Left forelimb (tissue), 1 donor: ENCODE data around the gene ZNF793.
A peak's percentile ranks its signal among the peaks of the same experiment; 100 is the strongest.

ENCODE experiments used
- DNase-seq: peaks from one replicate; pipeline ENCODE4 v3.0.0-alpha.2; 2018; ENCODE audit warnings: low spot score

ZNF793 gene

DNA sequence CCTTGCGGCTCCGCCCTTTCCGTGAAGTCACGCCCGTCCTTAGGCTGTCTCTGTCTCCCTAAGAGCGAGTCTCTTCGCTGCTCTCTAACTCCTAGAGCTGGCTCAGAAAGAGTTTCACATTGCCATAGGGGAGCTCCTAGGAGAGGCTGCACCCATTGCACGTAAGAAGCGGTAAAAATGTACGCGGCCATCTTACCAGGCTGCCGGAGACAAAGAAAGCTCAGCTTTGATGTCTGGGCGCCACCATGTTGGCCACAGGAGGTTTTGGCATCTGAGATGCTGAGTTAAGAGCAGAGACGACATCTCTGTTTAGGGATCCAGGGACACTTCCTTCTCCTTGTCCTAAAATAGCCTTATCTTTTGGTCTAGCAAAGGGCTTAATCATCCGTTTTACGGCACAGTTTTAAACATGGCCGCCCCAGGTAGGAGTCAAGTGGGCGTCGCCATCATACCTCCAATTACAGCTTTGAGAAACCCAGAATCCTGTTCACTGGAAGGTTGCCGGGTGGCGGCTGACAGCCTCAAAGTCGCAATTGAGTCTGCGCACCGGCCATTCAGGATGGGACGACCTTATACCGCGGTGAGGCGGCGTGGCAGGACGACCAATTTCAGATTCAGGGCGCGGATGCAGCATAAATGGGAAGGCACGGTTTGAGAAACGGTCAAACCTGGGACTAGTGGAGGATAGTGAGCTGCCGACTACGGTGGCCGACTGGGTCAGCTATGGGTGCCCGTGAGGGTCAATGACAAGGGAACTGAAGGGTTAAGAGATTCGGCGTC, at the start of gene ZNF793:
TSS of gene ZNF793 (plus strand) at position 553 of the 780 bp plus-strand sequence. CDS start 16,501 bp downstream, outside the sequence.
- peak; percentile 89 for DNase-seq

DNA sequence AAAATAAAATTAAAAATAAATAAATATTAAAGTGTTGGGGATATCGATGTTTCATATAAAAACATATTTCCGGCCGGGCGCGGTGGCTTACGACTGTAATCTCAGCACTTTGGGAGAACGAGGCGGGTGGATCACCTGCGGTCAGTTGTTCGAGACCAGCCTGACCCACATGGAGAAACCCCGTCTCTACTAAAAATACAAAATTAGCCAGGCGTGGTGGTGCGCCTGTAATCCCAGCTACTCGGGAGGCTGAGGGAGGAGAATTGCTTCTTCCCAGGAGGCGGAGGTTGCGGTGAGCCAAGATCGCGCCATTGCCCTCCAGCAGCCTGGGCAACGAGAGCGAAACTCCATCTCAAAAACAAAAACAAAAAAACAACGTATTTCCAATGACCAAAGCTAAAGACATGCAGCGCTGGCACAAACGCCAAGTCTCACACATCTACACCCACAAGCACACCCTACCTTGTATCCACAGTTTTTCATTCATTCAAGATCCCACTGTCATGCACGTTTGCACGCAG, 40.4 kb upstream of the ZNF793 start:
- no peak for DNase-seq

DNA sequence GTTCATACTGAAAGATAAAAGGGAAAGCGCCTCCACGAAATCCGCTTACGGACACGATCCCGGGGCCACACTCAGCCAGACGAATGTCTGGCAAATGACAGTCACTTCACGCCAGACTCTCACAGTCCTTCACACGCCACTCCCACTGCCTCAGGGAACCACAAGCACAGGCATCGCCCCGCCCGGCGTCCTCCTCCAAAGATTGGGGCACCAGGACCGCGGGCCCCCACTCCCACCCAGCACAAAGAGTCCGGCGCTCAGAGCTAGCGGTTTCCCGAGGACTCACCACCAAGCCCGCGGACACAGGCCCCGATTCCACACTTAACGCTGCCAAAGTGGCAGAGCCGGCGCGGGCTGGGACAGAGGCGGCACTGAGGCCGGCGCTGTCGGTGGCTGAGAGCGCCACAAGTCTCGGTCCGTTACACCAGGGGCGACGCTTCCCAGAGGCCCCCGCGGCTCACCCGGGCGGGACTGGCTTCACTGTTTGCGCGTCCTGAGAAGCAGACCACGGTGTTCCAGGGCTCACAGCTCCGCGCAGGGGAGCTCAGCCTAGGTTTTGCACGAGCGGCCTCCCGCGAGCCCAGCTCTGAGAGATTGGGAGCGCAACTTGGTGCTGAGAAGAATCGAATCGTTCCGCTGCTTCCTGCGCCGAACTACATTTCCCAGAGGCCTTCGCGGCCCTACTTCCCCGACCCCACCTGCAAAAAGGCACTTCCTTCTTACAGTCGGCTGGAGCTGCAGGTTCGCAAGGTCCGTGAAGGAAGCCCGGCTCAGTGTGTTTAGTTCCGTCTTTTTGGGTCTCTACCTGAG, 39.7 kb upstream of the ZNF793 start, which contains the start of gene ZNF569:
TSS of gene ZNF569 (minus strand) at position 647 of the 810 bp plus-strand sequence. CDS start 22,523 bp downstream, outside the sequence.
- DNase-seq: peak; percentile 94

DNA sequence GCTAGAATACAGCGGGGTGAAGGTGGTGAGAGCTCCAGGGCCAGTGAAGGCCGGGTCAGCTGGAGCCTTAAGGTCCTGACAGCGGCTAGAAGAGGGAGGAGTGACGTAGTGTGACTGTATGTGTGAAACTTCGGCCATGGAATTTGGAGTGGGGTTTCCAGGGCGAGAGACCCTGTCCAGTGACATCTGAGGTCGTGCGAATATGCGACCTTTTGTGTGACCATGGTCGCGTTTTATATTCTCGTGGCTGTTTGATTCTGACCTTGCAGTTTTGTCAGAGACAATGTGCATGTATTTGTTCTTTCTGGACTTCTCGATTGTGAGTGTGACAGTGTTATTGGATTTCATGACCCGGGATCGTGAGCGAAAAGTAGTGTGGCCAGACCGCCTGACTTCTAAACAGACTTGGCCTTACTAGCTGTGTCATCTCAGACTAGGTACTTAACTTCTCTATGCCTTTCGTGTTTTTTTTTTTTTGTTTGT, 39.1 kb upstream of the ZNF793 start:
- DNase-seq: no peak

DNA sequence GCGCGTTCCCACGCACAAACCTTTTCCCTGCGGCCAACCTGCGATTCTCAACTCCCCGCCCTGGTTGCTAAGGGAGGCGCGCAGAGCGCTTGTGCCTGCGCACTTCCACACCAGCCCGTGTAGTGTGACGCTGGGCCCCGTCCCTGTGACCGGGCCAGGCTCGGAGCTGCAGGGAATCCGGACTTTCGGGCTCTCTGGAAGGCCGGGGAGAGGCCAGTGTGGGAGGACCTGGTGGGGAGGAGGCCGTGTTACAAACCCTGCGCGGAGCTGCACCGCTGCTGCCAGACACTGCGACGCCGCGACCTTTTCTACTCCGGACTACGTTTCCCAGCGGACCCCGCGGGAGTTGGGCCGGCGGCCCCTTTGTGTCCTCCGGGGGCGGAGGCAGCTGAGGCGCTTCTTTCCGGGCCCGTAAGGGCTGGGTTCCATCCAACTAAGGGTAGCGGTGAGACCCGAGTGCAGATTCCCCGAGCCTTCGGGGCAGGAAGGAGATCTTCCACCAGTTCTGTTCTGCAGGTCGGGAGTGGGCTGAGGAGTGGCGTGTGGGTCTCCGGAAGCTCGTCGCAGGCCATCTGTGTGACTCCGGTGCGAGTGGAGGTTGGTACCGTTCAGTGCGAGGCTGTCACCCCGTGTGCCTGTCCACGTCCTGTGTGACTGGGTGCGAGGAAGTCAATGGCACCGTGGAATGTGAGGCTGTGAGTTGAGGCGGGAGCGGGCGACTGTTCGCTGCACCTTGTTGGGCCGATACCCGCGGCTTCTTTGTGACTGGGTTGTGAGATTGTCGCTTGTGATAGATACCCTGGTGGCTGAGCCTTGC, 37.6 kb upstream of the ZNF793 start, which contains the start of gene ZNF570:
TSS of gene ZNF570 (plus strand) at position 396 of the 817 bp plus-strand sequence. CDS start 999 bp downstream, outside the sequence.
- peak; percentile 93 for DNase-seq

DNA sequence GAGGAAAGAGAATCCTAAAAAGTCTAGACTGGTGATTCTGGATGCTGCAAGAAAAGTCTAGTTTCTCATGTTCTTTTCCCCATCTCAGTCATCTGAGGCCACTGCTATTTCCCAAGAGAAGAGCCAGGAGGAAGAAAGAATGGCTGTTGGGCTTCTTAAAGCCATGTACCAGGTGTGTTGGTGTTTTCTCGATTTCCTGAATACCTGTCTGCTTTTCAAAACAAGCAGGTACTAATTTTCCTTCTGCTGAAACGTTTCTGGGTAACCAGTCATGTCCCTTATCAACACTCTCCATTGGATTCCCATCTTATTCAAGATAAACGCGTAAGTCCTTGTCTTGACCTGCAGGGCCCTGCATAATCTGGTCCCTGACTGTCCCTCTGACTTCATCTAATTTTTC, 36.5 kb upstream of the ZNF793 start:
- no peak for DNase-seq

DNA sequence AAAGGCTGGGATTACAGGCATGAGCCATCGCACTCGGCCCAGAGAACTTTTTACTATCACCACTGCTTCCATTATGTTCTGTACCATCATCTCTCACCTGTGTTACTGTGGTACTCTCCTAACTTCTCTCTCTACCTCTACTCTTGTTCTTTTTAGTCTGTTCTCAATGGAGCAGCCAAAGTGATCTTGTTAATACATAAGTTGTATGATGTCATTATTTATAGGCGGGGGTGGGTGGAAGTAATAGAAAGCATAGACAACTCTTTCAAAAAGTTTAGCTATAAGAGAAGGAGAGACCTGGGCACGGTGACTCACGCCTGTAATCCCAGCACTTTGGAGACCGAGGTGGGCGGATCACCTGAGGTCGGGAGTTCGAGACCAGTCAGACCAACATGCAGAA, 34.6 kb upstream of the ZNF793 start:
- DNase-seq: no peak

DNA sequence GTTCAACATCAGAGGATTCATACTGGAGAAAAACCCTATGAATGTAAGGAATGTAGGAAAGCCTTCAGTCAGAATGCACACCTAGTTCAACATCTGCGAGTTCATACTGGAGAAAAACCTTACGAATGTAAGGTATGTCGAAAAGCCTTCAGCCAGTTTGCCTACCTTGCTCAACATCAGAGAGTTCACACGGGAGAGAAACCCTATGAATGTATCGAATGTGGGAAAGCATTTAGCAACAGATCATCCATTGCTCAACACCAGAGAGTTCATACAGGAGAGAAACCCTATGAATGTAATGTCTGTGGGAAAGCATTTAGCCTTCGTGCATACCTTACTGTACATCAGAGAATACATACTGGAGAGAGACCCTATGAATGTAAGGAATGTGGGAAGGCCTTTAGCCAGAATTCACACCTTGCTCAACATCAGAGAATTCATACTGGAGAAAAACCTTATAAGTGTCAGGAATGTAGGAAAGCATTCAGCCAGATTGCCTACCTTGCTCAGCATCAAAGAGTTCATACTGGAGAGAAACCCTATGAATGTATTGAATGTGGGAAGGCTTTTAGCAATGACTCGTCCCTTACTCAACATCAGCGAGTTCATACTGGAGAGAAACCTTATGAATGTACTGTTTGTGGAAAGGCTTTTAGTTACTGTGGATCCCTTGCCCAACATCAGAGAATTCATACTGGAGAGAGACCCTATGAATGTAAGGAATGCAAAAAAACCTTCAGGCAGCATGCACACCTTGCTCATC, 22.2 kb upstream of the ZNF793 start:
- no peak for DNase-seq

DNA sequence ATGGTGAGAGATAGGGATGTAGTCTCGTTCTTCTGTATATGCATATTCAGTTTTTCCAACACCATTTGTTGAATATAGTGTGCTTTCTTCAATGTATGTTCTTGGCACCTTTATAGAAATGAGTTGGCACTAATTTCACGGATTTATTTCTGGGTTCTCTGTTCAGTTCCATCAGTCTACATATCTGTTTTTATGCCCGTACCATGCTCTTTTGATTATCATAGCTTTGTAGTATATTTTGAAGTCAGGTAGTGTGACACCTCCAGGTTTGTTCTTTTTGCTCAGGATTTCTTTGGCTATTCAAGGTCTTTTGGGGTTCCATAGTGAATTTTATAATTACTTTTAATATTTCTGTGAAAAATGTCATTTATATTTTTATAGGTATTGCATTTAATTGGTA, 14.5 kb upstream of the ZNF793 start:
- no peak for DNase-seq

DNA sequence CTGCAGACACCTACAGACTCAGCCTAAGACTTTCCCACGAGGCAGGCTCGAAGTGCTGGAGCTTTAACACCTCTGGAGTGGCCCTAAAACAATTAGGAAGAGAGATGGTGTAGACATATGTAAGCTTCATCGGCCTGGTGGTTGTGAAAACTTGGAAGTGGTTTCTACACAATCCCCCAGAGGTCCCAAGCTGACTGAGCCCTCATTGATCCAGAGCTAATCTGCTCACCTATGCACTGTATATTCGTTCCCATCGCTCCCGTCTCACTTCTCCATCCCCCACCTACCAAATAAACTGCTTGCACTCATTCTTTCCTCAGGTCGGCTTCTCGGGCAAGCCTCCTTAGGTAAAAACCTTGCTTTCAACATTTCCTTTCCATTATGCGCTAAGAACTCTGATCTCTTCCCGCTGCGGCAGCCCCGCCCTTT, 767 bp upstream of the ZNF793 start:
- no peak for DNase-seq

DNA sequence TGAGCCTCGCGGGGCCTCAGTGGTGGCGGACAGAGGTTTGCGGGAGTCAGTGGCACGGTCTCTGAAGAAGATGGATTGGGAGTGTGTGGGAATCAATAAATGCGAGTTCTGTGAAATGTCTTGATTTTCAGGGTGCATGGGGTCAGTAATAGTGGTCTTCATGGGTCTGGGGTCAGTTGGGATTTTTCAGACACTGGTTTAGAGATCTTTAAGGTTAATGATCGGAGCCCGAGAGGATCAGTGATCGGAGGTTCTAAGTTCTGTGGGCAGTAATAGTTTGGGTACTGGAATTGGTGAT, 377 bp downstream of the ZNF793 start:
- DNase-seq: no peak

DNA sequence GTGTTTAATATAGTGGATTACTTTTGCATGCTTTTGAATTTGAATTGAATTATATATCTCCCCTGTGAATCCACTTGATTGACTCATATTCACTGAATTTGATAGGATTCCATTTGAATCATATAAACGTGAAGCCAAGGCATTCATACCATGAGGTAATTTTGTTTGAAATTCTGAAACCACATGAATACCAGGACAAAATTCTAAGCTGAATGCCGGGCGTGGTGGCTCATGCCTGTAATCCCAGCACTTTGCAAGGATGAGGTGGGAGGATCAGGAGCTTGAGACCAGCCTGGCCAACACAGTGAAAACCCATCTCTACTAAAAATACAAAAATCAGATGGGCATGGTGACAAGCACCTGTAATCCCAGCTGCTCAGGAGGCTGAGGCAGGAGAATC, 4.4 kb downstream of the ZNF793 start:
- no peak for DNase-seq

DNA sequence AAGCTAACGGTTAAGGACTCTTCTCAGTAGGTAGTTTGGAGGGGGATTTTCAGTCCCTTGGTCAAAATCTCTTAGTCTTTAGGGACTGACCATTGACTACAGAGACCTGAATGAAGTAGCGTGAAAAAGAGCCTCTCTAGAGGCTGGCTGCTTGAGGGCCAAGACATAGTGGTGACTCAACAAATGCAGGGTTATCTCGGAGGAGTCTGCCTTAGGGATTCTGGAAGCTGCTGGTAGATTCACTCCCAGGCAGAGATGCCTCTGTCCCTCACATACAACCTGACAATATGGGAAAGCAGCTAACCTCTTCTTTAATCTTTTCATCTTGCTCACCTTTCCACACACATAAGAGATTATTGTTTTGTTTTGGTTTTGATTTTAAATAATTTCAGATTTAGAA, 5.1 kb downstream of the ZNF793 start:
- DNase-seq: no peak

DNA sequence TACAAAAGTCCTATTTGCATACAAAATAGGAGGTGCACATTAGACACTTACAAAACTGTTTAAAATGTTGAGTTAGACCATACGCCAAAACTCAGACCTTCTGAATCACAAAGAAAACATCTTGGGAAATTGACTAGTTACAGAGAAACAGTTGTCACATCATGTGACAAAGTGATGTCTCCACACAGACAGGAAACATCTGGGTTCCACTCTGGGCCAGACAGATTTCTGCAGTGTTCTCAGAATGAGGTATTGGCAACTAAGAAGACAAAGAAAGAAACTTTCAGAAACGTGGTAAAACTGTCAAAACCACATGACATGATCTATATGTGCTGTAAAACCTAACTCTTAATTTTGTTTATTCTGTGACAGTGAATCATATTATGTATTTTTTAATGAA, 6.7 kb downstream of the ZNF793 start:
- no peak for DNase-seq

DNA sequence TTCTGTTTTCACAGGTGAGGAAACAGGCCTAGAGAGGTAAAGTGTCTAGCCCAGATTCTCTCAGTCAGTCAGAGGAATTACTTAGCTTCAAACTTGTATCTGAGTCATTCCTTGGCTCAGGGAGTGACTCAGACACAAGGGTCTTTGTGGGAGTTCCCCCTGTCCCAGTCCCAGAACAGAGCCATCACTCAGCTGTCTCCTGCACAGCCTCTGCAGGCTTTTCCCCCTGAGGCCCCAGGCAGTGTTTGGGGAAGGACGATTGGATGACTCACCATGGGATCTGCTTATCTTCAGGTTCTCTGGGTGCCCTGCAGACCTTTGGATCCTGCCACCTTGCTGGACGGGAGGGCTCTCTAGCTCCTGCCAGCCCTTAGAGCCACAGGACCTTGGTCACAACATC, 13.2 kb downstream of the ZNF793 start:
- no peak for DNase-seq

DNA sequence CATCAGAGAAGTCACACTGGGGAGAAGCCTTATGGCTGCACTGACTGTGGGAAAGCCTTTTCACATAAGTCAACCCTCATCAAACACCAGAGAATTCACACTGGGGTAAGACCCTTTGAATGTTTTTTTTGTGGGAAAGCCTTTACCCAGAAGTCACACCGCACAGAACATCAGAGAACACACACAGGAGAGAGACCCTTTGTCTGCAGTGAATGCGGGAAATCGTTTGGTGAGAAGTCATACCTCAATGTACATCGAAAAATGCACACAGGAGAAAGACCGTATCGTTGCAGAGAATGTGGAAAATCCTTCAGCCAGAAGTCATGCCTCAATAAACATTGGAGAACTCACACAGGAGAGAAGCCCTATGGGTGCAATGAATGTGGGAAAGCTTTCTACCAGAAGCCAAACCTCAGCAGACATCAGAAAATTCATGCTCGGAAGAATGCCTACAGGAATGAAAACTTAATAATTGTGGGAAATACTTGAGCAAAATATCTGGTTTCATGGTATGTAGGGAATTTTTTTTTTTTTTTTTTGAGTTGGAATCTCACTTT, 30.7 kb downstream of the ZNF793 start:
- DNase-seq: no peak

DNA sequence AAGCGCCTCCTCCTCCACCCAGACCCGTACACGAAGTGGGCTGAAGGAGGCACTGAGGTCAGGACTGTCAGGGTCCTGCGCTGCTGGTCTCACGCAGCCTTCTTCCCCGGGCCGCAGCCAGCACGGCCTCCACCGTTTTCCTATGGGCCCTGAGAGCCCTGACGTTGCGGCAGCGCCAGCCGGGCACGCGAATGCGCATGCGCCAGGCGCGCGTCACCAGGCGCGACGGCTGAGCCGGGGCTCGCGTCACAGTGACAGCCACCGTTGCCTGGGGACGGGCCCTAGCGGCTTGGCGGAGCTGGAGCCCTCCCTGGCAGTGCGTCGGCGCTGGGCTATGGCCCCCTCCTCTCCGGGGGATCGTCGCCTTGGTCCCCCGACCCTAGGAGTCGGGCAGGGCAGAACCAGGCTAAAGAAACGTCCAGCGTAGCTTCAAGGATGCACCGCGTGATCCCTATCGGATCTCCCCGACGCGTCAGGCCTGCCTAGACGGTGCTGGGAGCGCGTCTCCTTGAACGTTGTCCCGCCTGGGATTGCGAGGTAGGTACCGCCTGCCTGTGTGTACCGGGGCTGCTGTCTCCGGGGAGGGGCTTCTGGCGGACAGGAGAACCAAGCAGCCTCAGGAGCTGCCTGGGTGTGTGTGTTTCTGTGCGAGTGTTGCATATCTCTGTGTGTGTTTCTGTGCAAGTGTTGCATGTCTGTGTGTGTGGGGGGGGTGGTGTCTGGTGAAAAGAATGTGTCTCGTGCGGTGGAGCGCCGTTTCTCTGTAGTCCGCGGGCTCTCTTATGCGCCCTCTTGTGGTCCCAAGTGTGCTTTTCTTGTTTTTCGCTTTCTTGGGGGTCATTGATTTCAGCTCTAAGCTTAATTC, 44.6 kb downstream of the ZNF793 start:
- DNase-seq: peak; percentile 83

DNA sequence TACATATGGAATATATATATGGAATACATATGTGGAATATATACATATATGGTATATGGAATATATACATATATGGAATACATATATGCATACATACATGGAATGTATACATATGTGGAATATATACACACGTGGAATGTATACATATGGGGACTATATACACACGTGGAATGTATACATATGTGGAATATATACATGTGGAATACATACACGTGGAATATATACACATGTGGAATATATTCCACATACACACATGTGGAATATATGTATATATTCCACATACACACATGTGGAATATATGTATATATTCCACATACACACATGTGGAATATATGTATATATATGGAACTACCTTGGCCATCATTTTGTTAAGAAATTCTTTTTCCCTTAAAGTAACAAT, 56.8 kb downstream of the ZNF793 start:
- no peak for DNase-seq

DNA sequence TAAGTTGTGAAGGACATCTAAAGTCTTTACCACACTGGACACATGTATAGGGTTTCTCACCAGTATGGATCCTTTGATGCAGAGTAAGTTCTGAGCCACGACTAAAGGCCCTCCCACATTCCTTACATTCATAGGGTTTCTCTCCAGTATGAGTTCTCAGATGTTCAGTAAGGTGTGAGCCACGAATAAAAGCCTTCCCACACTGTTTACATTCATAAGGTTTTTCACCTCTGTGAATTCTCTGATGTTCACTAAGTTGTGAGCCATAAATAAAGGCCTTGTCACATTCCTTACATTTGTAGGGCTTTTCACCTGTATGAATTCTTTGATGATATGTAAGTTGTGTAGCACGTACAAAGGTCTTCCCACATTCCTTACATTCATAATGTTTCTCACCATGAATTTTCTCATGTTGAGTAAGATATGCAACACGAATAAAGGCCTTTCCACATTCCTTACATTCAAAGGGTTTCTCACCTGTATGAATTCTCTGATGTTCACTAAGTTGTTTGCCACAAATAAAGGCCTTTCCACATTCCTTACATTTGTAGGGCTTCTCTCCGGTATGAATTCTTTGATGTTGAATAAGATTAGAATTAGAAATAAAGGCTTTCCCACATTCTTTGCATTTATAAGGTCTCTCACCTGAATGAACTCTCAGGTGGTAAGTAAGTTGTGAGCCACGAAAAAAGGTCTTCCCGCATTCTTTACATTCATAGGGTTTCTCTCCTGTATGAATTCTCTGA, 58.1 kb downstream of the ZNF793 start:
- DNase-seq: no peak
